Heart right ventricle (tissue), 16 donors: ENCODE results near the gene PCBP3. TPM values are rescaled to one million over a fixed set of nuclear protein-coding genes. Genes with fewer than 3 reads are reported as not detected.

Source experiments
- ATAC-seq, 8 donors: fragments of 200-7000 bp; cut with Tn5 transposase; one replicate each; pipeline ENCODE4 v1.9.1; 2020; ENCODE audit warnings: mild to moderate bottlenecking in 8 of 8, moderate library complexity in 8 of 8, moderate number of reproducible peaks in 1 of 8
- DNase-seq, 2 donors: peaks; one replicate each; pipeline ENCODE4 v3.0.0-alpha.2; 2020
- H3K27ac ChIP-seq, 10 donors: fragments of 200-600 bp; sonication (generic) in 2 of 10; one replicate each; pipeline versions ENCODE4 v1.5.0 to v1.8.0; 2020 to 2022; ENCODE audit warnings: mild to moderate bottlenecking in 3 of 10
- H3K27me3 ChIP-seq, 7 donors: fragments of 200-600 bp; one replicate each; pipeline ENCODE4 v1.8.0; 2021 to 2022; ENCODE audit warnings: mild to moderate bottlenecking in 2 of 7
- H3K36me3 ChIP-seq, 9 donors: fragments of 200-600 bp; sonication (generic) in 1 of 9; one replicate each; pipeline versions ENCODE4 v1.5.0 to v1.8.0; 2020 to 2022; ENCODE audit warnings: mild to moderate bottlenecking in 2 of 9
- H3K4me1 ChIP-seq, 9 donors: fragments of 200-600 bp; sonication (generic) in 1 of 9; one replicate each; pipeline versions ENCODE4 v1.5.0 to v1.8.0; 2020 to 2022; ENCODE audit warnings: mild to moderate bottlenecking in 4 of 9
- H3K4me3 ChIP-seq, 10 donors: fragments of 200-600 bp; sonication (generic) in 2 of 10; one replicate each; pipeline versions ENCODE4 v1.5.0 to v1.8.0; 2020 to 2022; ENCODE audit warnings: mild to moderate bottlenecking in 7 of 10, moderate library complexity in 2 of 10
- H3K9me3 ChIP-seq, 11 donors: fragments of 200-600 bp in 10 of 11; sonication (generic) in 2 of 11; one replicate each; pipeline versions ENCODE4 v1.5.0 to v1.8.0; 2013 to 2022; ENCODE audit warnings: mild to moderate bottlenecking in 2 of 11, control low read depth in 1 of 11, moderate library complexity in 1 of 11
- WGBS, 2 donors: extraction: QIAGEN DNeasy Blood & Tissue Kit; methylation state at CpG; one replicate each; pipeline ENCODE4 v1.1.7; 2013; ENCODE audit warnings: inconsistent platforms in 1 of 2; 5-methylcytosine and 5-hydroxymethylcytosine counted together
- intact Hi-C, 10 donors: fragments of 100-400 bp; cut with DNase I; formaldehyde crosslinking; loops; one replicate each; pipeline versions ENCODE4 v1.11.1 to v1.14.2; 2022
- polyA plus RNA-seq, 2 donors: library from polyadenylated mRNA; stranded (reverse); fragments of 200-250 nt; gene quantifications; one replicate each; pipeline ENCODE4 v1.2.3, GENCODE V29; 2013
- total RNA-seq, 10 donors: library from RNA; stranded (reverse); fragmentation: NEBNext Ultra II Directional in 3 of 10; extraction: Animal tissue kit (Norgen Biotek cat#: 25700) in 3 of 10; gene quantifications; one replicate each; pipeline versions ENCODE4 v1.2.1 to v1.2.4, GENCODE V29; 2021 to 2023
- TF ChIP-seq, protein P1 (sequence below), 9 donors: fragments of 200-600 bp; sonication (generic) in 2 of 9; IDR thresholded peaks; one replicate each; pipeline versions ENCODE4 v1.5.0 to v1.8.0; 2021 to 2022; ENCODE audit warnings: antibody characterized with exemption in 9 of 9, mild to moderate bottlenecking in 5 of 9, moderate library complexity in 1 of 9
- donor health status: Arrhythmogenic right ventricular cardiomyopathy.
- donor health status: ischemic (EF 13 %, LVEDD 7.1; RV severe dilation, severe dysfunction).
- donor health status: healthy with polysubstance abuse.
- donor health status: DM: no; HTN: yes; CAD: no.
- donor health status: DM: no; HTN: no; CAD: no.
- donor health status: ischemic (EF 25% LVEDD 6.9; RV normal size, moderate dysfunction).
- donor health status: ischemic (EF 25% LVEDD 5.7; RV mildly dilated, moderate dysfunction).
- donor health status: healthy.
- donor health status: DM: yes; HTN: yes; CAD: no.
- donor health status: Ischemic cardiomyopathy.
- donor health status: ischemic (EF 35%, LVEDD 5.7; RV mildly dilated, moderate dysfunction).
- donor health status: nonischemic (EF 11% LVEDD 7.7; RV severe dilation, severe dysfunction).
- donor health status: DM: yes; HTN: yes; CAD: no.
- donor health status: PGD.
- donor health status: ischemic (EF 29% LVEDD 5.4; RV normal size, mild dysfunction).
- donor health status: nonischemic (EF 23%, LVEDD 6.1; RV moderate dilation, normal function).

The PCBP3 gene
- total and polyA plus RNA-seq, 12 donors: 0.25 to 11.3 (median 1.2) TPM

DNA sequence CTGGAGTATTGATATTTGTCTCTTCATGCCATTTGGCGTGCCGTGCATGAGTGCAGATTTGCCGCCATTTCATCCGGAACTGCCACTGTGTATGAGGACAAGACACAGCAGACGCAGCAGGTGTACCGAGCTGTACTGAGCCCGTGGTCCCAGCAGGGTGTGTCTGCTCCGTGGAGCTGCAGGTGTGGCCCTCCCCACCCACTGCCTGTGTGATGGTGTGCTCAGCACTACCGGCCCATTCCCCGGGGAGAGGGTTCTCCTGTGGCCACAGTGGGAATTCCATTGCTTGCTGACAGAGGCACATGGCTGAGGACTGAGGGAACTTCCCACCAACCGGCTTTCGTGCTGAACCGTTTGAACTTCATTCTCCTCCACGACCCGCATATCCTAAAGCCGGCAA lies 303.8 kb downstream of the PCBP3 start:
- Histone ChIP-seq H3K4me1 (peaks cover 0 to 32% (median 12%) of the 10 kb centered on the region in 9 donors), H3K9me3 (no peaks in the 10 kb centered on the region), H3K4me3 (no peak overlapping the region), H3K36me3 (no peaks in the 10 kb centered on the region), H3K27me3 (peaks cover 0 to 12% (median 0%) of the 10 kb centered on the region in 7 donors), H3K27ac (no peak overlapping the region)
- ATAC-seq (no peak), DNase-seq (no peak)
- intact Hi-C loops: no loop called here
- TF ChIP-seq, protein P1, sequence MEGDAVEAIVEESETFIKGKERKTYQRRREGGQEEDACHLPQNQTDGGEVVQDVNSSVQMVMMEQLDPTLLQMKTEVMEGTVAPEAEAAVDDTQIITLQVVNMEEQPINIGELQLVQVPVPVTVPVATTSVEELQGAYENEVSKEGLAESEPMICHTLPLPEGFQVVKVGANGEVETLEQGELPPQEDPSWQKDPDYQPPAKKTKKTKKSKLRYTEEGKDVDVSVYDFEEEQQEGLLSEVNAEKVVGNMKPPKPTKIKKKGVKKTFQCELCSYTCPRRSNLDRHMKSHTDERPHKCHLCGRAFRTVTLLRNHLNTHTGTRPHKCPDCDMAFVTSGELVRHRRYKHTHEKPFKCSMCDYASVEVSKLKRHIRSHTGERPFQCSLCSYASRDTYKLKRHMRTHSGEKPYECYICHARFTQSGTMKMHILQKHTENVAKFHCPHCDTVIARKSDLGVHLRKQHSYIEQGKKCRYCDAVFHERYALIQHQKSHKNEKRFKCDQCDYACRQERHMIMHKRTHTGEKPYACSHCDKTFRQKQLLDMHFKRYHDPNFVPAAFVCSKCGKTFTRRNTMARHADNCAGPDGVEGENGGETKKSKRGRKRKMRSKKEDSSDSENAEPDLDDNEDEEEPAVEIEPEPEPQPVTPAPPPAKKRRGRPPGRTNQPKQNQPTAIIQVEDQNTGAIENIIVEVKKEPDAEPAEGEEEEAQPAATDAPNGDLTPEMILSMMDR (IDR thresholded peaks at IDR 0.05): no peak
- WGBS, 2 donors: 90 to 95% methylated on average over 16 of the region's 16 CpGs

DNA sequence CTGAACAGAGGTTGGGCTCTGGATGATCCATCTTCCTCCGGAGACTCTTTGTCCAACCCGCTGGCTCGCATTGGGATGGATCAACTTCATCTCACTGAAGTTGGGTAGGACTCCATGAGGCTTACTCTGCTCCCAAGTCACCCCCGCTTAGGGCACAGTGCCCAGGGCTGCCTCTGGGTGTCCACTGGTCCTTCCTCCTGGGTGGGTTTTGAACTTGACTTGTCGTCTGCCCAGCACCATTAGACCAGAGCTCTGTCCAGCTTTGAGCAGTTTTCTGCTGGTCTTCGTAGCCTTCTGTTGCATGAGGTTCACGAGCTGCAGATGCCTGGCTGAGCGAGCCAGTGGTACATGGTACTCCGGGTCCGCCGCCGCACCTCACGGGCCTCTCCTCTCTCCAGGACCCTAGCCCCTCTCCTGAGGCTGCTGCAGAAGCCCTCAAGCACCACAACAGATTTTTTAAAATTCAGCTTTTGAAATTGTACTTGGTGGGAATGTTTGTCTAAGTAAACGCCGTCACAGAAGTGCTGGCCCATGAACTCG lies 304.3 kb downstream of the PCBP3 start:
- peaks cover 0 to 32% (median 12%) of the 10 kb centered on the region in 9 donors for H3K4me1 ChIP-seq
- intact Hi-C loops: no loop called here
- H3K27me3 ChIP-seq: peaks cover 0 to 12% (median 0%) of the 10 kb centered on the region in 7 donors
- H3K4me3 ChIP-seq: no peak overlapping the region
- H3K36me3 ChIP-seq: no peaks in the 10 kb centered on the region
- 94 to 95% methylated on average over 16 of the region's 16 CpGs for WGBS, 2 donors
- no peak for DNase-seq
- H3K27ac ChIP-seq: no peak overlapping the region
- ATAC-seq: no peak
- no peaks in the 10 kb centered on the region for H3K9me3 ChIP-seq
- TF ChIP-seq, protein P1 (IDR thresholded peaks at IDR 0.05): no peak

DNA sequence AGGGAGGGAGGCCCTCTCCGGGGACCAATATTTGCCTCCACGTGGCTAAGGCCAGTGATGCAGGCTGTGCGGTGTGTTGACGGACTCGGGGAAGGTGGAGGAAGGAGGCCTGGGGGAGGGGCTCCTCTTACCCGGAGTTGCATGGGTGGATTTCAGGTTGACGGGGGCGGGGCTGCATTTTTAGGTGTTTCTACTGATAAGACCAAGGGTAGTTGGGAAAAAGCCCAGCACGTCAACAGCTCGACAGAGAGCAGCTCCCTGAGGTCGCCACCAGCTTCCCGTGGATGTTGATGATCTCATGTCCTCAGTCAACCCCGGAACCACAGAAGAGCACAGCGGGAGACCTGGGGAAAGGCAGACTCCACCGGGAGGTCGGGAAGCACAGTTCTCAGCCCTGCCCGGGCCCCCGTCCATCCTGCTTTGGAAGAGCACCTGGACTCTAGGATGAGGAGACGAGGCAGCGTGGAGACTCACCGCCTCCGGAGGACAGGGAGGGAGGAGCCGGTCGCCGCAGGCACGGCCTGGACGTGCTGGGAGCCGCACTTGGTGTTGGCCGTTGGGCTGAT lies 305.1 kb downstream of the PCBP3 start:
- no peaks in the 10 kb centered on the region for H3K9me3 ChIP-seq
- DNase-seq (no peak), ATAC-seq (peak in 2 of 8 donors; percentile 11 to 20)
- peaks cover 3 to 41% (median 14%) of the 10 kb centered on the region in 9 donors for H3K4me1 ChIP-seq
- 53 to 55% methylated on average over 29 of the region's 29 CpGs for WGBS, 2 donors
- H3K27ac ChIP-seq: peak overlapping the region in 4 of 10 donors; percentile 4 to 72 (median 18)
- no peaks in the 10 kb centered on the region for H3K36me3 ChIP-seq
- H3K4me3 ChIP-seq: no peak overlapping the region
- peaks cover 0 to 12% (median 0%) of the 10 kb centered on the region in 7 donors for H3K27me3 ChIP-seq
- TF ChIP-seq, protein P1 (IDR thresholded peaks at IDR 0.05): no peak
- intact Hi-C loops: no loop called here

DNA sequence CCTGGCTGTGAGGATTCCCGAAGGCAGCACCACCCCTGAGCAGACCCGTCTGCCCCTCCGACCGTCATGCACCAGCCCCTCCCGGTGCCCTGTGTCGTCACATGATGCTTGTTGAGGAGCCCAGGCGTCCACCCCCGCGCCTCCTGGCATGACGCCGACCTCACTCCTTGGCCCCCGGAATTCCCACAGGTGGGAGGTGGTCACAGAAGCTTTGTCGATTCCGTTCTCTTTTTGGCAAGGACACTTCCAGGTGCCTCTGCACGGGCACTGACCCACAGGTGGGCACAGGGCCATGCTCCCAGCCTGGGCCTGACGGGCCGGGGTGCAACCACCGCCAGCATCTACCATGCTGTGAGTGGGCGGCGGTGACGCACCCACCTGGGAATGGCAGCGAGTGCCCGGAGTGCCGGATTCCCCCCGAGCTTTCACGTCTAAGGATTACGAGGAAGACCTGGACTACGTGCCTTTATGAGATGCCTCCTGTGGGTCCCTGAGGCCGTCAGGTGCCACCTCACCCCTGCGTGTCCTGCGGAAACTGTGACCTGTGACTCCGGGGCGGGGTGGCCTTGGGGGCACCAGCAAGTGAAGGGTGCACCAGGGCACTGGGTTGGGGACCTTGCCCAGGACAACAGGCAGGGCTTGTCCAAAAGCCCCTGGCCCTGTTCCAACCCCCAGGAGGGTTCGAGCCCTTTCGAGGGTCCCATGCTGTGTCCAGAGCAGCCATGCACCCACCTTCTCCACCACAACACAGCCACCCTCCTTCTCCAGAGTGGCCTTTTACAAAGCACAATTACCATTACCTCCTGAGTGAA lies 306.6 kb downstream of the PCBP3 start:
- Histone ChIP-seq H3K4me3 (peak overlapping the region in 1 of 10 donors; percentile 7), H3K27ac (peak overlapping the region in 4 of 10 donors; percentile 44 to 72 (median 64)), H3K9me3 (no peaks in the 10 kb centered on the region), H3K27me3 (peaks cover 0 to 12% (median 0%) of the 10 kb centered on the region in 7 donors), H3K36me3 (no peaks in the 10 kb centered on the region), H3K4me1 (peaks cover 4 to 53% (median 22%) of the 10 kb centered on the region in 9 donors)
- DNase-seq (no peak), ATAC-seq (peak in 3 of 8 donors; percentile 2 to 14 (median 7))
- WGBS, 2 donors: 82 to 86% methylated on average over 34 to 35 of the region's 35 CpGs
- intact Hi-C loops: no loop called here
- TF ChIP-seq, protein P1 (IDR thresholded peaks at IDR 0.05): no peak
